ENCODE data around the gene CSNK1G3.

Gene CSNK1G3

DNA sequence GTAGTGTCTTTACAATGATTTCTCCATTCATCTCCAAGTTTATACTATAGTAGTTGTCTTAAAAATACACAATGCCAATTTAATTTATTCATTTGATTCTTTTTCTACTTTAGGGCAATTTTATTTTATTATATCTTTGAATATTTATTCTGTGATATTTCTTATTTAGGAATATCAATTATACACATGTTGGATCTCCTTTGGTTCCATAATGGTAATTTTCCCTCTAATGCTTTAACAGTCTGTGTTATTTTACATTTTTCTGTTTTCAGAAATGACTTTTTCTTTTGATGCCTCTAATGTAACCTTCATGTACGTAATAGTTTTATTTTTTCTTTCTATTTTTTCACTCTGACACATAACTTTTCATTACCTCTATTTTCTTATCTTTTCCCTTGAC lies 153.0 kb downstream of the CSNK1G3 start:
- in situ Hi-C loops (cut with HindIII; ENCODE audit: low sequenced_read_pairs) = no loop called here
- peak; percentile 23 for DNase-seq (ENCODE audit: low read depth, low spot score)
- H3K4me3 ChIP-seq (ENCODE audit: low read depth, low read length) = no peak overlapping the region
- TF ChIP-seq, protein P1, sequence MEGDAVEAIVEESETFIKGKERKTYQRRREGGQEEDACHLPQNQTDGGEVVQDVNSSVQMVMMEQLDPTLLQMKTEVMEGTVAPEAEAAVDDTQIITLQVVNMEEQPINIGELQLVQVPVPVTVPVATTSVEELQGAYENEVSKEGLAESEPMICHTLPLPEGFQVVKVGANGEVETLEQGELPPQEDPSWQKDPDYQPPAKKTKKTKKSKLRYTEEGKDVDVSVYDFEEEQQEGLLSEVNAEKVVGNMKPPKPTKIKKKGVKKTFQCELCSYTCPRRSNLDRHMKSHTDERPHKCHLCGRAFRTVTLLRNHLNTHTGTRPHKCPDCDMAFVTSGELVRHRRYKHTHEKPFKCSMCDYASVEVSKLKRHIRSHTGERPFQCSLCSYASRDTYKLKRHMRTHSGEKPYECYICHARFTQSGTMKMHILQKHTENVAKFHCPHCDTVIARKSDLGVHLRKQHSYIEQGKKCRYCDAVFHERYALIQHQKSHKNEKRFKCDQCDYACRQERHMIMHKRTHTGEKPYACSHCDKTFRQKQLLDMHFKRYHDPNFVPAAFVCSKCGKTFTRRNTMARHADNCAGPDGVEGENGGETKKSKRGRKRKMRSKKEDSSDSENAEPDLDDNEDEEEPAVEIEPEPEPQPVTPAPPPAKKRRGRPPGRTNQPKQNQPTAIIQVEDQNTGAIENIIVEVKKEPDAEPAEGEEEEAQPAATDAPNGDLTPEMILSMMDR (IDR thresholded peaks at IDR 0.05; ENCODE audit: low read depth, low read length) = no peak

DNA sequence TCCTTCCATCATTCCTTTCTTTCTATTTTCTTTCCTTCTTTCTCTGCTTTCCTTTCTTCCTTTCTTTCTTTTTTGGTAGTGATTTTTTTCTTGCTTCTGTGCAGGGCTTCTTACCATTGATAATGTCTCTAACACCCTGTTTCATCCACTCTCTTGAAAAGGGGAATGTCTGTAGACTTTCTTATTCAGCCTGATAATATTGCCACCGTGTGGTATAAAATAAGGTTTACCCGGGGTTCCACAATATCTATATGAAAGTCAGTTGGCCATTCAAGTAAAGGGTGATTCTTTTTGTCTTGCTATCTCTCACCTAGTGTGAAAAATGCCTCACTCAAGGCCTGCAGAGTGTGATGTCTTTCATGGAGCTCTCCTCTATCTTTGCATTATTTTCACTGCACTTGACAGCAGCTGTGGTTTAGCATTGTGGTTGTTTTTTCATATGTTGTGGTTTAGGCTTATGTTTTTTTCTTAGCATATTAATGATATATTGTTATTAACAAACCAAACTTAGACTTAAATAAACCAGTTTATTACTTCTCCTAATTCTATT lies 153.9 kb downstream of the CSNK1G3 start:
- TF ChIP-seq, protein P1 (IDR thresholded peaks at IDR 0.05; ENCODE audit: low read depth, low read length) = no peak

More for the DNA sequence above, 153.9 kb downstream of the CSNK1G3 start:
- DNase-seq (ENCODE audit: low read depth, low spot score) = no peak
- H3K4me3 ChIP-seq (ENCODE audit: low read depth, low read length) = no peak overlapping the region
- in situ Hi-C loops (cut with HindIII; ENCODE audit: low sequenced_read_pairs) = no loop called here

Measured in astrocyte of the spinal cord (primary cell).